Activated B cell treated with CpG ODN at 0.5 μM for 24 hours (primary cell): Measurements from ENCODE around the gene MAP3K10. TPM values are rescaled to one million over a fixed set of nuclear protein-coding genes. Genes with fewer than 3 reads are reported as not detected.
A peak's percentile ranks its signal among the peaks of the same experiment; 100 is the strongest.
"Not testable (repeated sequence)": the region's sequence is repeated elsewhere in the genome, so short reads cannot be mapped to it uniquely, and the experiment has no call there.

ENCODE experiments used
- ATAC-seq: fragments of 200-7000 bp; cut with Tn5 transposase; one replicate; pipeline ENCODE4 v1.10.0; 2021; ENCODE audit warnings: low read depth, mild to moderate bottlenecking, moderate library complexity
- CTCF ChIA-PET: fragments of 350-600 bp; sonication (Branson Sonifier 250); formaldehyde crosslinking; loops from one replicate; lab custom pipeline; 2021; ENCODE audit warnings: antibody characterized with exemption; lab: Charles Lee
- POLR2A ChIA-PET: fragments of 350-600 bp; sonication (Branson Sonifier 250); formaldehyde crosslinking; loops from one replicate; lab custom pipeline; 2021; ENCODE audit warnings: antibody characterized with exemption; lab: Charles Lee
- DNase-seq: peaks from one replicate; pipeline ENCODE4 v3.0.0; 2022
- H3K27ac Mint-ChIP-seq: one replicate; pipeline ENCODE4 v1.8.0; 2020; ENCODE audit warnings: mixed read lengths
- H3K27me3 Mint-ChIP-seq: one replicate; pipeline ENCODE4 v1.8.0; 2021; ENCODE audit warnings: mixed read lengths
- H3K36me3 Mint-ChIP-seq: one replicate; pipeline ENCODE4 v1.8.0; 2021; ENCODE audit warnings: low read depth, mixed read lengths
- H3K4me1 Mint-ChIP-seq: one replicate; pipeline ENCODE4 v1.8.0; 2021; ENCODE audit warnings: mixed read lengths
- H3K4me3 Mint-ChIP-seq: one replicate; pipeline ENCODE4 v1.8.0; 2020; ENCODE audit warnings: mild to moderate bottlenecking, mixed read lengths
- H3K9me3 Mint-ChIP-seq: one replicate; pipeline ENCODE4 v1.8.0; 2020; ENCODE audit warnings: mixed read lengths
- intact Hi-C: fragments of 100-400 bp; cut with micrococcal nuclease; formaldehyde crosslinking; loops from one replicate; pipeline ENCODE4 v1.15.1; 2024
- total RNA-seq: library from RNA; stranded (reverse); gene quantifications from 2 replicates; pipeline ENCODE4 v1.2.3, GENCODE V29; 2022
- TF ChIP-seq, protein P1 (sequence below): fragments of 200-600 bp; IDR thresholded peaks from one replicate; pipeline ENCODE4 v1.8.0; 2022; ENCODE audit warnings: antibody characterized with exemption, mild to moderate bottlenecking

The MAP3K10 gene
- total RNA-seq, 1 donor from 2014 or later, result 20.5 TPM

DNA sequence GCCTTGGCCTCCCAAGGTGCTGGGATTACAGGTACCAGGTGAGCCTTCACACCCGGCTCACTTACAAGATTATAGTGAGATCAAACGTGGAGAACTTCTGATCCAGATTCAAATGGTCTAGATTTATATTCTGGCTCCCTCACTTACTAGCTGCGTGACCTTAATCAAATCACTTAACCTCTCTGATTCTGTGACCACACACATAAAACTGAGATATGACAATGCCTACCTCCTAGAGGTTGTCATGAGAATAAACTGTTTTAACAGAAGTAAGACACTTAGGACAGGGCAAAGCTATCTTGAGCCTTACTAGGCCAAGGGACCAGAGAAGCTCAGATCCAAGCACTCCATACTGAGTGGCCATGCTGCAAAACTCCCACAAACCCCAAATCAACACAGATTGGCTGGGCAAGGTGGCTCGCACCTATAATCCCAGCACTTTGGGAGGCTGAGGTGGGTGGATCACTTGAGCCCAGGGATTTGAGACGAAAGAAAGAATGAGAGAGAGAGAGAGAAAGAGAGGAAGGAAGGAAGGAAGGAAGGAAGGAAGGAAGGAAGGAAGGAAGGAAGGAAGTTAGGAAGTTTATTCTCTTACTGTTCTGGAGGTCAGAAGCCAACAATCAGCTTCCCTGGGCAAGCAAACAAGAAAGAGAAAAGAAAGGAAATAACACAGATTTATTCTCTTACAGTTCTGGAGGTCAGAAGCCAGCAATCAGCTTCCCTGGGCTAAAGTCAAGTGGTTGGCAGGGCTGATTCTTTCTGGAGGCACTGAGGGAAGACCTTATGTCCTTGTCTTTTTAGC lies 46.1 kb upstream of the MAP3K10 start:
- intact Hi-C loops, result loop anchor here (10.0 kb wide), 1 partner anchor 140 kb away; the partner anchor contains the start of gene AKT2

DNA sequence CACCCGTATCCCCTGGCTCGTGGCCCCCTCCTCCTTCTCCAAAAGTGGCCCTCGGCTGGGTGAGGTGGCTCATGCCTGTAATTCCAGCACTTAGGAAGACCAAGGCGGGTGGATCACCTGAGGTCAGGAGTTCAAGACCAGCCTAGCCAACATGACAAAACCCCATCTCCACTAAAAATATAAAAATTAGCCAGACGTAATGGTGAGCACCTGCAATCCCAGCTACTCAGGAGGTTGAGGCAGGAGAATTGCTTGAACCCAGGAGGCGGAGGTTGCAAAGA lies 45.5 kb upstream of the MAP3K10 start:
- peaks cover 57% of the 10 kb centered on the region for H3K4me1 Mint-ChIP-seq
- H3K27me3 Mint-ChIP-seq, H3K9me3 Mint-ChIP-seq, CTCF ChIA-PET, H3K36me3 Mint-ChIP-seq, ATAC-seq, DNase-seq, H3K27ac Mint-ChIP-seq, H3K4me3 Mint-ChIP-seq: not testable (repeated sequence)
- POLR2A ChIA-PET, result interaction anchor here (0.6 kb wide), 1 partner anchor 1408 kb away, joined by 3 read pairs; no protein-coding TSS in a partner anchor
- intact Hi-C loops, result loop anchor here (10.0 kb wide), 1 partner anchor 139 kb away; the partner anchor contains the start of gene AKT2

More for the DNA sequence above, 46.1 kb upstream of the MAP3K10 start:
- CTCF ChIA-PET, result no interaction called here
- Mint-ChIP-seq H3K9me3 (no peaks in the 10 kb centered on the region), H3K27ac (no peak overlapping the region), H3K4me1 (peaks cover 57% of the 10 kb centered on the region), H3K36me3 (no peaks in the 10 kb centered on the region), H3K27me3 (no peaks in the 10 kb centered on the region), H3K4me3 (no peak overlapping the region)
- POLR2A ChIA-PET, result interaction anchor here (0.5 to 2.0 kb wide), 5 partner anchors 19 to 1408 kb away, joined by 3 to 11 read pairs (median 7); no protein-coding TSS in a partner anchor
- TF ChIP-seq, protein P1, sequence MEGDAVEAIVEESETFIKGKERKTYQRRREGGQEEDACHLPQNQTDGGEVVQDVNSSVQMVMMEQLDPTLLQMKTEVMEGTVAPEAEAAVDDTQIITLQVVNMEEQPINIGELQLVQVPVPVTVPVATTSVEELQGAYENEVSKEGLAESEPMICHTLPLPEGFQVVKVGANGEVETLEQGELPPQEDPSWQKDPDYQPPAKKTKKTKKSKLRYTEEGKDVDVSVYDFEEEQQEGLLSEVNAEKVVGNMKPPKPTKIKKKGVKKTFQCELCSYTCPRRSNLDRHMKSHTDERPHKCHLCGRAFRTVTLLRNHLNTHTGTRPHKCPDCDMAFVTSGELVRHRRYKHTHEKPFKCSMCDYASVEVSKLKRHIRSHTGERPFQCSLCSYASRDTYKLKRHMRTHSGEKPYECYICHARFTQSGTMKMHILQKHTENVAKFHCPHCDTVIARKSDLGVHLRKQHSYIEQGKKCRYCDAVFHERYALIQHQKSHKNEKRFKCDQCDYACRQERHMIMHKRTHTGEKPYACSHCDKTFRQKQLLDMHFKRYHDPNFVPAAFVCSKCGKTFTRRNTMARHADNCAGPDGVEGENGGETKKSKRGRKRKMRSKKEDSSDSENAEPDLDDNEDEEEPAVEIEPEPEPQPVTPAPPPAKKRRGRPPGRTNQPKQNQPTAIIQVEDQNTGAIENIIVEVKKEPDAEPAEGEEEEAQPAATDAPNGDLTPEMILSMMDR, result no peak
- peak; percentile 28 for ATAC-seq
- DNase-seq, result no peak

DNA sequence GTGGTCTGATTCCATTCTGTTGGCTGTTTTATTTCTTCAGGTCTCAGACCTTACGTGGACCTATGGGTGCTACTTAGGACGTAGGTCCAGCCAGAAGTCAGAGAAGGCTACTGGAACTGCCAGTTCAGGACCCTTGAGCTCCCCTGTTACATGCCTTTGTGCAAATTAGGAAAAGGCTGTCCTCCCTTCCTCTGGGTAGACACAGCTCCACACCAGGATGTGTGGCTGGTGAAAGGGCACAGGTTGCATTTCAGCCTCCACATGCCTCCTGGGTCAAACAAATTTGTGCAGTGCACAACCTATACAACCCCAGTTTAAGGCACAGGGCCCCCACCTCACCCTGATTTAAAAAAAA lies 43.9 kb upstream of the MAP3K10 start:
- DNase-seq (no peak), ATAC-seq (no peak)
- no peaks in the 10 kb centered on the region for H3K27me3 Mint-ChIP-seq
- intact Hi-C loops, result loop anchor here (10.0 kb wide), 1 partner anchor 137 kb away; the partner anchor contains the start of gene AKT2
- H3K36me3 Mint-ChIP-seq, result no peaks in the 10 kb centered on the region
- TF ChIP-seq, protein P1, result no peak
- no peak overlapping the region for H3K27ac Mint-ChIP-seq
- H3K9me3 Mint-ChIP-seq, result no peaks in the 10 kb centered on the region
- ChIA-PET CTCF (interaction anchor here (0.6 kb wide), 1 partner anchor 17 kb away, joined by 3 read pairs; no protein-coding TSS in a partner anchor), POLR2A (no interaction called here)
- no peak overlapping the region for H3K4me3 Mint-ChIP-seq
- peaks cover 51% of the 10 kb centered on the region for H3K4me1 Mint-ChIP-seq

DNA sequence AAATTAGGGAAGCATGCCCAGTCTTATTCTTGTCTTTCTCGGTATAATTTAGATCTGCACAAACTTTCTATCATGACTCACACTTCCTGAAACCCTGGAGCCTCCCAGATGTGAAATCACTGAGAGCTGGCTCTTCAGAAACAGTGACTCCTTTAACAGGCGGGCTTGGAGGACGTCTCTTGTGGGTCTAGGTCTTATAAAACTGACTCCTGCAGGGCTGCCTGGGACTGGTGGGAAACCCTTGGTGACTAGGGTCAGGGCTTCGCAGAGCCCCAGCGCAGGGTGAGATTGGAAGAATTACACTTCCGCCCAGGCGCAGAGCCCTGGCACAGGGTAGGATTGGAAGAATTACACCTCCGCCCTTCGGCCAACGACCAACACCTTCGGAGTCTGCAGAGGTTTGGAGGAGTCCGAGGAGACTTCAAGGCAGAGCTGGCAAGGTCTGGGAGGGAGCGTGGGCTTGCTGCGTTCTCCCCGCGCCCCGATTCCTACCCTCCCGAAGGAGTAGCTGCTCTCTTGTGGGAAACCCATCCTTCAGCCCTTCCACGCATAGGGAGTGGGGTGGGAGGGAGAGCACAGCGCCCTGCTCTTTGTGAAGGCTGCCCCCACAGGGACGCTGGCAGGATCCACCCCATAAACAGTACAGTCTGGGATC lies 43.4 kb upstream of the MAP3K10 start:
- intact Hi-C loops, result loop anchor here (10.0 kb wide), 1 partner anchor 137 kb away; the partner anchor contains the start of gene AKT2
- Mint-ChIP-seq H3K27me3 (no peaks in the 10 kb centered on the region), H3K9me3 (no peaks in the 10 kb centered on the region), H3K36me3 (no peaks in the 10 kb centered on the region), H3K4me1 (peaks cover 46% of the 10 kb centered on the region), H3K27ac (no peak overlapping the region), H3K4me3 (no peak overlapping the region)
- peak; percentile 10 for ATAC-seq
- CTCF ChIA-PET, result no interaction called here
- POLR2A ChIA-PET, result no interaction called here
- DNase-seq, result no peak
- TF ChIP-seq, protein P1, result no peak

DNA sequence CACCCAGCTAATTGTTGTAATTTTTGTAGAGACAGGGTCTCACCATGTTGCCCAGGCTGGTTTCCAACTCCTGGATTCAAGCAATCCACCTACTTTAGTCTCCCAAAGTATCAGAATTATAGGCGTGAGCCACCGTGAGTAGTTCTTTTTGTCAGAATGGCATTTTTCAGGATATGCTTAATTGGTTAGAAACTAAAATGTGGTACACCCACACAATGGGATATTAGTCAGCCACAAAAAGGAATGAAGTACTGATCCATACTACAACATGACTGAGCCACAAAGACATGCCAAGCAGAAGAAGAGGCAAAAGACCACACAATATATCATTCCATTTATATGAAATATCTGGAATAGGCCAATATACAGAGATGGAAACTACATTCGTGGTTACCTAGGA lies 41.7 kb upstream of the MAP3K10 start:
- Mint-ChIP-seq H3K9me3 (no peaks in the 10 kb centered on the region), H3K27me3 (no peaks in the 10 kb centered on the region), H3K36me3 (no peaks in the 10 kb centered on the region), H3K27ac (no peak overlapping the region), H3K4me1 (peaks cover 31% of the 10 kb centered on the region), H3K4me3 (no peak overlapping the region)
- ATAC-seq (no peak), DNase-seq (no peak)
- POLR2A ChIA-PET, result no interaction called here
- TF ChIP-seq, protein P1, result no peak
- CTCF ChIA-PET, result no interaction called here
- intact Hi-C loops, result loop anchor here (10.0 kb wide), 1 partner anchor 135 kb away; the partner anchor contains the start of gene AKT2
